ENCODE results near the gene MFNG. TPM values are rescaled to one million over a fixed set of nuclear protein-coding genes. Genes with fewer than 3 reads are reported as not detected.

The MFNG gene
- total RNA-seq, 4 donors from 2014 or later = 7.5 to 23.1 (median 18.5) TPM

DNA sequence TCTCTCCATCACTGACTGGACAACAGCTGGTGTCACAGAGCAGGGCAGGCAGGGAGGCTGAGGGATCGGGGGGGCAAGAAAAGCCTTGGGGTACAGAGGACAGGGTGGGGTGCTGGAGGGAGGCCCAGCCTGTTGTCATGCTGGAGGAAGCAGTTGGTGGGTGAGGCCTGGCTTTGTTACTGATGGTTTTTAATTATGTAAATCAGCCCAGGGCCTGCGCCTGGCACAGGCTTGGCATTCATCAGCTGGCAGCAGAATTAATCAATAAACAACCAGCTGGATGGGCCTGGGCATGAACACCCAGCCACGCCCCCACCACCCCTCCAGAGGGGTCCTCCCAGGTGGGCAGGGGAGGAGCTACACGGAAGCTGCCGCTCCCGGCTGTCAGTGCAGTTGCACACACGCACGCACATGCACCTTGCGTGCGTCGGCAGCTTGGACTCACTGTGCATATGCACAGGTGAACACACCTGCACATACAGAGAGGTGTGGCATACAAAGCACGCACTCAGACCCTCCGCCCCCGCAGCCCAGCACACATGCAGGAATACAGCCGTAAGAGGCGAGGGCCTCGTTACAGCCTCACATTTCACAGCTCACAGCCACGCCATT, 37.6 kb downstream of the MFNG start:
- Histone ChIP-seq H3K36me3 (no peaks in the 10 kb centered on the region), H3K27ac (replicated peaks in 1 of 4) (no peak overlapping the region), H3K9me3 (peaks cover 0 to 8% (median 0%) of the 10 kb centered on the region in 4 donors), H3K4me3 (no peak overlapping the region), H3K27me3 (peaks cover 0 to 78% (median 3%) of the 10 kb centered on the region in 4 donors), H3K4me1 (no peaks in the 10 kb centered on the region)
- TF ChIP-seq POLR2AphosphoS5 (IDR thresholded peaks at IDR 0.05) (no peak), EP300 (IDR thresholded peaks at IDR 0.05) (no peak), POLR2A (IDR thresholded peaks at IDR 0.05; ENCODE audit: low read depth) (no peak)
- TF ChIP-seq, protein P1, sequence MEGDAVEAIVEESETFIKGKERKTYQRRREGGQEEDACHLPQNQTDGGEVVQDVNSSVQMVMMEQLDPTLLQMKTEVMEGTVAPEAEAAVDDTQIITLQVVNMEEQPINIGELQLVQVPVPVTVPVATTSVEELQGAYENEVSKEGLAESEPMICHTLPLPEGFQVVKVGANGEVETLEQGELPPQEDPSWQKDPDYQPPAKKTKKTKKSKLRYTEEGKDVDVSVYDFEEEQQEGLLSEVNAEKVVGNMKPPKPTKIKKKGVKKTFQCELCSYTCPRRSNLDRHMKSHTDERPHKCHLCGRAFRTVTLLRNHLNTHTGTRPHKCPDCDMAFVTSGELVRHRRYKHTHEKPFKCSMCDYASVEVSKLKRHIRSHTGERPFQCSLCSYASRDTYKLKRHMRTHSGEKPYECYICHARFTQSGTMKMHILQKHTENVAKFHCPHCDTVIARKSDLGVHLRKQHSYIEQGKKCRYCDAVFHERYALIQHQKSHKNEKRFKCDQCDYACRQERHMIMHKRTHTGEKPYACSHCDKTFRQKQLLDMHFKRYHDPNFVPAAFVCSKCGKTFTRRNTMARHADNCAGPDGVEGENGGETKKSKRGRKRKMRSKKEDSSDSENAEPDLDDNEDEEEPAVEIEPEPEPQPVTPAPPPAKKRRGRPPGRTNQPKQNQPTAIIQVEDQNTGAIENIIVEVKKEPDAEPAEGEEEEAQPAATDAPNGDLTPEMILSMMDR (IDR thresholded peaks at IDR 0.05) = no peak
- intact Hi-C loops (cut with DNase I) = no loop called here
- WGBS = 82% methylated on average over 14 of the region's 18 CpGs
- DNase-seq (ENCODE audit: extremely low spot score) = no peak

DNA sequence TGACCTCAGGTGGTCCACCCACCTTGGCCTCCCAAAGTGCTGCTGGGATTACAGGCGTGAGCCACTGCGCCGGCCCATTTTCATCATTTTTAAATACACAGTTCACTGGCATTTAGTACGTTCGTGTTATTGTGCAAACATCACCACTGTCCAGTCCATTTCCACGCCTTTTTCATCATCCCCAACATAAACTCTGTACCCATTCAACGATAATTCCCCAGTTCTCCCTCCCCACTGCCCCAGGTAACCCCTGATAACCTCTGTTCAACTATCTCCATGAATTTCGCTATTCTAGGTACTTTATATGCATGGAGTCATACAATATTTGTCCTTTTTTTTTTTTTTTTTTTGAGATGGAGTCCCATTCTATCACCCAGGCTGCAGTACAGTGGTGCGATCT, 40.7 kb downstream of the MFNG start:
- intact Hi-C loops (cut with DNase I) = no loop called here
- no peak overlapping the region for H3K27ac ChIP-seq (replicated peaks in 1 of 4)
- TF ChIP-seq, protein P1 (IDR thresholded peaks at IDR 0.05) = no peak
- TF ChIP-seq POLR2A (IDR thresholded peaks at IDR 0.05; ENCODE audit: low read depth) = no peak
- WGBS = 84% methylated on average over 9 of the region's 9 CpGs
- H3K9me3 ChIP-seq = peaks cover 0 to 12% (median 8%) of the 10 kb centered on the region in 4 donors
- peaks cover 0 to 86% (median 3%) of the 10 kb centered on the region in 4 donors for H3K27me3 ChIP-seq
- no peaks in the 10 kb centered on the region for H3K4me1 ChIP-seq
- H3K4me3 ChIP-seq = no peak overlapping the region
- no peaks in the 10 kb centered on the region for H3K36me3 ChIP-seq
- no peak for DNase-seq (ENCODE audit: extremely low spot score)

DNA sequence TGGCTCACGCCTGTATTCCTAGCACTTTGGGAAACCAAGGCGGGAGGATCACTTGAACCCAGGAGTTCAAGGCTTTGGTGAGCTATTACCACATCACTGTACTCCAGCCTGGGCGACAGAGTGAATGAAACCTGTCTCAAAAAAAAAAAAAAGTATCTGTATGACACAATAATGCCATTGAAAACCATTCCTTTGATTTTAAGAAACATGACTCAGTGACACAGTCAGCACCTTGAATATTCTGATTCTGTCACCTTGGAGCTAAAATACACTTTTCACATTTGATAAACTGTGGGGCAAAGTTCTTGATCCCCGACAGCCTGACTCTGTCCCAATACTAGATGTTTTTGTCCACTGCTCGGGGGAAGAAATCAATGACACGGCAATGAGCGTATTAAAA, 42.2 kb downstream of the MFNG start:
- H3K36me3 ChIP-seq = no peaks in the 10 kb centered on the region
- no peak overlapping the region for H3K27ac ChIP-seq (replicated peaks in 1 of 4)
- intact Hi-C loops (cut with DNase I) = no loop called here
- no peak for TF ChIP-seq EP300 (IDR thresholded peaks at IDR 0.05)
- TF ChIP-seq POLR2A (IDR thresholded peaks at IDR 0.05; ENCODE audit: low read depth) = no peak
- TF ChIP-seq, protein P1 (IDR thresholded peaks at IDR 0.05) = no peak
- no peak for TF ChIP-seq POLR2AphosphoS5 (IDR thresholded peaks at IDR 0.05)
- DNase-seq (ENCODE audit: extremely low spot score) = no peak
- H3K4me1 ChIP-seq = no peaks in the 10 kb centered on the region
- peaks cover 0 to 17% (median 7%) of the 10 kb centered on the region in 4 donors for H3K9me3 ChIP-seq
- H3K4me3 ChIP-seq = no peak overlapping the region
- 76% methylated on average over 7 of the region's 7 CpGs for WGBS
- H3K27me3 ChIP-seq = peaks cover 0 to 86% (median 2%) of the 10 kb centered on the region in 4 donors

DNA sequence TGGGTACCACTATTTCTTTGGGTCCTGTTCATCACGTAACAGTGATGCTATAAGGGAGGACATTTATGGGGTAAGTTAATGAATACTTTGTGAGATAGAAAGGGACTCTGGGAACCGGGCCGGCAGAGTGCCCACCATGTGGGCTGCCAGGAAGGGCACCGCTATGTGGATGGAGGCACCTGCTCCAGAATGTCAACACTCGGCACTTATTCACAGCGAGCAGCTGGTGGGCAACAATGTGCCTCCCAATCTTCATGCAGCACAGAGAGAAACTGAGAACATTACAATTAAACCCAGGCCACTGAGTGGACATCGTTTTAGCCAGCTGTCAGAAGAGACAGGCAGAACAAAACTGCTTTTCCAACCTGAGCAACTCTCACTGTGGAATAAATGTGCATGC, 43.1 kb downstream of the MFNG start:
- WGBS = 84% methylated on average over 6 of the region's 7 CpGs
- no peaks in the 10 kb centered on the region for H3K4me1 ChIP-seq
- H3K9me3 ChIP-seq = peaks cover 0 to 17% (median 7%) of the 10 kb centered on the region in 4 donors
- peaks cover 0 to 85% (median 0%) of the 10 kb centered on the region in 4 donors for H3K27me3 ChIP-seq
- no peak overlapping the region for H3K27ac ChIP-seq (replicated peaks in 1 of 4)
- intact Hi-C loops (cut with DNase I) = no loop called here
- H3K4me3 ChIP-seq = no peak overlapping the region
- no peaks in the 10 kb centered on the region for H3K36me3 ChIP-seq
- DNase-seq (ENCODE audit: extremely low spot score) = no peak
- TF ChIP-seq, protein P1 (IDR thresholded peaks at IDR 0.05) = no peak
- TF ChIP-seq POLR2AphosphoS5 (IDR thresholded peaks at IDR 0.05) = no peak
- no peak for TF ChIP-seq EP300 (IDR thresholded peaks at IDR 0.05)
- TF ChIP-seq POLR2A (IDR thresholded peaks at IDR 0.05; ENCODE audit: low read depth) = no peak

DNA sequence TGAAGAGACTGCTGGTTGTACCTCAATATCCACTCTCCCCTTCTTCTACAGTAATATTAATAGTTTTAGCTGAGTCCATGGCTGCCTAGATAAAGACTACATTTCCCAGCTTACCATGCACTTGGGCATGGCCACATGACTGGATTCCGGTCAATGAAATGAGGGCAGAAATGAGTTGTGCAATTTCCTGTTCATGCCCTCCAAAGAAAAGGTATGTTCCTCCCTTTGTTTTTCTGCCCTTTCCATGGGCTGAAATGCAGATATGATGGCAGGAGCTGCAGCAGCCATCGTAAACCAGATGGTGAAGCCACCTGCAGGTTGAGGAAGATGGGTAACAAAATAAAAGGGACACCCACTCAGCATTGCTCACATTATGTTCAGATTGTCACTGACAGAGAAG, 43.6 kb downstream of the MFNG start:
- Histone ChIP-seq H3K4me3 (no peak overlapping the region), H3K36me3 (no peaks in the 10 kb centered on the region), H3K4me1 (no peaks in the 10 kb centered on the region), H3K27me3 (peaks cover 0 to 85% (median 0%) of the 10 kb centered on the region in 4 donors), H3K9me3 (peaks cover 0 to 17% (median 7%) of the 10 kb centered on the region in 4 donors), H3K27ac (replicated peaks in 1 of 4) (no peak overlapping the region)
- WGBS = 67% methylated on average over 2 of the region's 2 CpGs
- TF ChIP-seq POLR2AphosphoS5 (IDR thresholded peaks at IDR 0.05) = no peak
- TF ChIP-seq POLR2A (IDR thresholded peaks at IDR 0.05; ENCODE audit: low read depth) = no peak
- TF ChIP-seq EP300 (IDR thresholded peaks at IDR 0.05) = no peak
- TF ChIP-seq, protein P1 (IDR thresholded peaks at IDR 0.05) = no peak
- no peak for DNase-seq (ENCODE audit: extremely low spot score)
- intact Hi-C loops (cut with DNase I) = no loop called here
